Measurements from ENCODE around the gene PDGFC. TPM values are rescaled to one million over a fixed set of nuclear protein-coding genes. Genes with fewer than 3 reads are reported as not detected.

Gene PDGFC
- total RNA-seq, 1 experiment from 2014 or later: 64.5 TPM

- Mint-ChIP-seq H3K36me3 (ENCODE audit: insufficient read depth, unreplicated experiment) (no peaks in the 10 kb centered on the region), H3K27me3 (ENCODE audit: unreplicated experiment) (no peaks in the 10 kb centered on the region), H3K9me3 (ENCODE audit: low read depth, unreplicated experiment) (no peaks in the 10 kb centered on the region), H3K4me1 (ENCODE audit: low read depth, unreplicated experiment) (peaks cover 19% of the 10 kb centered on the region), H3K27ac (ENCODE audit: unreplicated experiment) (no peak overlapping the region), H3K4me3 (ENCODE audit: low read depth, unreplicated experiment) (no peak overlapping the region)
- CTCF ChIA-PET: no interaction called here
- no TSS peak for BruUV-seq (replicated peaks)
- intact Hi-C loops (cut with micrococcal nuclease; ENCODE audit: unreplicated experiment): no loop called here
- no peak for DNase-seq
- TF ChIP-seq CTCF (IDR thresholded peaks at IDR 0.05; ENCODE audit: unreplicated experiment): no peak
Observed at GRCh38 chr4:156799121-156799589, 172.4 kb downstream of the PDGFC start.

- TF ChIP-seq CTCF (IDR thresholded peaks at IDR 0.05; ENCODE audit: unreplicated experiment): no peak
- no TSS peak for BruUV-seq (replicated peaks)
- H3K27me3 Mint-ChIP-seq (ENCODE audit: unreplicated experiment): no peaks in the 10 kb centered on the region
- DNase-seq: no peak
- no peaks in the 10 kb centered on the region for H3K36me3 Mint-ChIP-seq (ENCODE audit: insufficient read depth, unreplicated experiment)
- H3K9me3 Mint-ChIP-seq (ENCODE audit: low read depth, unreplicated experiment): no peaks in the 10 kb centered on the region
- no peak overlapping the region for H3K4me3 Mint-ChIP-seq (ENCODE audit: low read depth, unreplicated experiment)
- CTCF ChIA-PET: no interaction called here
- peaks cover 26% of the 10 kb centered on the region for H3K4me1 Mint-ChIP-seq (ENCODE audit: low read depth, unreplicated experiment)
- intact Hi-C loops (cut with micrococcal nuclease; ENCODE audit: unreplicated experiment): no loop called here
- H3K27ac Mint-ChIP-seq (ENCODE audit: unreplicated experiment): no peak overlapping the region
Observed at GRCh38 chr4:156798438-156798837, 173.2 kb downstream of the PDGFC start.

DNA sequence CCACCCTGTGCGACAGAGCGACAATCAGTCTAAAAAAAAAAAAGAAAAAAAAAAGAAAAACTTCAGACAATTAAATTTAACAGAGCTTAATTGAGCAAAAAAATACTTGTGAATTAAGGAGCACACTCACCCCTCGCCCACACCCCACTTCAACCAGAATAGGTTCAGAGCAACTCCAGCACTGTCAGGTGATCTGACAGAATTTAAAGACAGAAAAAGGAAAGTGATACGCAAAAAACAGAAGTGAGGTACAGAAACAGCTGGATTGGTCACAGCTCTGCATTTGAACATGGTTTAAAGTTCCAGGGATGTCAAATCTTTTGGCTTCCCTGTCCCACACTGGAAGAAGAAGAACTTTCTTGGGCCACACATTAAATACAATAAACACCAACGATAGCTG is 174.4 kb downstream of the PDGFC start:
- no peak for DNase-seq
- no TSS peak for BruUV-seq (replicated peaks)
- Mint-ChIP-seq H3K4me1 (ENCODE audit: low read depth, unreplicated experiment) (peaks cover 22% of the 10 kb centered on the region), H3K27me3 (ENCODE audit: unreplicated experiment) (no peaks in the 10 kb centered on the region), H3K36me3 (ENCODE audit: insufficient read depth, unreplicated experiment) (peaks cover 3% of the 10 kb centered on the region), H3K9me3 (ENCODE audit: low read depth, unreplicated experiment) (no peaks in the 10 kb centered on the region), H3K27ac (ENCODE audit: unreplicated experiment) (no peak overlapping the region), H3K4me3 (ENCODE audit: low read depth, unreplicated experiment) (no peak overlapping the region)
- intact Hi-C loops (cut with micrococcal nuclease; ENCODE audit: unreplicated experiment): no loop called here
- CTCF ChIA-PET: interaction anchor here (0.6 kb wide), 1 partner anchor 179 kb away, joined by 3 read pairs; no protein-coding TSS in a partner anchor
- no peak for TF ChIP-seq CTCF (IDR thresholded peaks at IDR 0.05; ENCODE audit: unreplicated experiment)

DNA sequence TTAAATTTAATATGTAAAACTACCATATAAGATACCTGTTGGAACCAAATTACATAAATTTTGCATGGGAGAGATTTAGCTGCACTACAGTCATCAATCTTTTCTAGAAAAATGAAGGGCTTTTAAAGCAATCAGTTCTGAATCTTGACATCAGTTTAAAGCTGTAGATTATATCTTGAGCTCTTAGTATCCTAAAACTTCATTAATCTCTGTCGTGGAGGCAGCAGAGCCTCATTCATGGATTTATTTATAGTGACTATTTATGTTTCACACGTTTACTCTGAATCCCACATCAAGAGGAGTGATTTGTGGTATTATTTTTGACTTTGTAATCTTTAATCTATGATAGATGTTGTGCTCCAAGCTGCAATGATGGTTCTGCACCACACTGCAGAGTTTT is 175.9 kb downstream of the PDGFC start:
- Mint-ChIP-seq H3K27me3 (ENCODE audit: unreplicated experiment) (no peaks in the 10 kb centered on the region), H3K9me3 (ENCODE audit: low read depth, unreplicated experiment) (no peaks in the 10 kb centered on the region), H3K4me1 (ENCODE audit: low read depth, unreplicated experiment) (peaks cover 28% of the 10 kb centered on the region), H3K27ac (ENCODE audit: unreplicated experiment) (no peak overlapping the region), H3K4me3 (ENCODE audit: low read depth, unreplicated experiment) (no peak overlapping the region), H3K36me3 (ENCODE audit: insufficient read depth, unreplicated experiment) (peaks cover 6% of the 10 kb centered on the region)
- no TSS peak for BruUV-seq (replicated peaks)
- CTCF ChIA-PET: no interaction called here
- intact Hi-C loops (cut with micrococcal nuclease; ENCODE audit: unreplicated experiment): no loop called here
- DNase-seq: no peak
- TF ChIP-seq CTCF (IDR thresholded peaks at IDR 0.05; ENCODE audit: unreplicated experiment): no peak

Data from Calu3 (cell line).